Transverse colon (tissue), 4 donors: ENCODE measurements around the gene DDHD1.

Source experiments
- CTCF ChIP-seq, 5 experiments: fragments of 200-600 bp in 3 of 5; fragments of 450-650 bp in 2 of 5; sonication (generic) in 3 of 5; IDR thresholded peaks; 1 replicate in 2 of 5; 2 replicates in 3 of 5; pipeline ENCODE4 v1.5.1; 2016 to 2017; ENCODE audit warnings: antibody characterized with exemption in 5 of 5, inconsistent platforms in 3 of 5, mild to moderate bottlenecking in 2 of 5, moderate library complexity in 1 of 5
- POLR2A ChIP-seq: fragments of 450-650 bp; IDR thresholded peaks from one replicate; pipeline ENCODE4 v1.6.1; 2016; ENCODE audit warnings: antibody characterized with exemption, mild to moderate bottlenecking, moderate library complexity
- POLR2AphosphoS5 ChIP-seq, 3 donors: sonication (generic); formaldehyde crosslinking; IDR thresholded peaks; one replicate each; pipeline ENCODE4 v1.6.1; 2016; ENCODE audit warnings: antibody characterized with exemption in 3 of 3

- TF ChIP-seq POLR2A: no peak
- TF ChIP-seq POLR2AphosphoS5 (IDR thresholded peaks at IDR 0.05): no peak
- no peak for TF ChIP-seq CTCF (IDR thresholded peaks at IDR 0.05)
Measured at GRCh38 chr14:53113989-53114388, 39.1 kb downstream of the DDHD1 start.
